NT2/D1 (cell line): Measurements from ENCODE around the gene DYNC1H1.

Source experiments
- DNase-seq: peaks from one replicate; pipeline ENCODE4 v3.0.0-alpha.2; 2011; ENCODE audit warnings: low read depth, low spot score
- H3K27me3 ChIP-seq: 2 replicates; pipeline ENCODE4 v1.6.0; 2011; ENCODE audit warnings: mild to moderate bottlenecking; ENCODE audit not compliant: insufficient read length, insufficient read depth
- H3K36me3 ChIP-seq: 2 replicates; pipeline ENCODE4 v1.6.1; 2011; ENCODE audit warnings: mild to moderate bottlenecking, low read length, mixed read lengths; ENCODE audit not compliant: insufficient read depth, insufficient read length
- H3K4me1 ChIP-seq: 2 replicates; pipeline ENCODE4 v1.5.1; 2011; ENCODE audit not compliant: insufficient read depth, insufficient read length
- H3K4me3 ChIP-seq: 2 replicates; pipeline ENCODE4 v1.5.1; 2011; ENCODE audit warnings: low read depth; ENCODE audit not compliant: insufficient read length
- H3K9ac ChIP-seq: 2 replicates; pipeline ENCODE4 v1.6.0; 2011; ENCODE audit warnings: low read depth; ENCODE audit not compliant: insufficient read length
- H3K9me3 ChIP-seq: 2 replicates; pipeline ENCODE4 v1.5.1; 2011; ENCODE audit warnings: mild to moderate bottlenecking, low read length; ENCODE audit not compliant: insufficient read depth
- SUZ12 ChIP-seq: IDR thresholded peaks from 2 replicates; pipeline ENCODE4 v1.6.1; 2011; ENCODE audit not compliant: insufficient read length, insufficient read depth; ENCODE audit errors: extremely low read depth
- YY1 ChIP-seq: IDR thresholded peaks from 2 replicates; pipeline ENCODE4 v1.6.1; 2011; ENCODE audit not compliant: insufficient read length, insufficient read depth
- ZNF274 ChIP-seq: IDR thresholded peaks from 2 replicates; pipeline ENCODE4 v1.6.1; 2011; ENCODE audit warnings: mild to moderate bottlenecking, low read depth, low read length

Gene DYNC1H1

GRCh38 chr14:101985957-101986356 is 21.6 kb downstream of the DYNC1H1 start:
- Histone ChIP-seq H3K4me1 (no peaks in the 10 kb centered on the region), H3K9me3 (no peaks in the 10 kb centered on the region), H3K27me3 (no peaks in the 10 kb centered on the region), H3K4me3 (no peak overlapping the region), H3K36me3 (peaks cover 81% of the 10 kb centered on the region), H3K9ac (no peak overlapping the region)
- TF ChIP-seq ZNF274 (no peak), SUZ12 (no peak), YY1 (no peak)
- no peak for DNase-seq

DNA sequence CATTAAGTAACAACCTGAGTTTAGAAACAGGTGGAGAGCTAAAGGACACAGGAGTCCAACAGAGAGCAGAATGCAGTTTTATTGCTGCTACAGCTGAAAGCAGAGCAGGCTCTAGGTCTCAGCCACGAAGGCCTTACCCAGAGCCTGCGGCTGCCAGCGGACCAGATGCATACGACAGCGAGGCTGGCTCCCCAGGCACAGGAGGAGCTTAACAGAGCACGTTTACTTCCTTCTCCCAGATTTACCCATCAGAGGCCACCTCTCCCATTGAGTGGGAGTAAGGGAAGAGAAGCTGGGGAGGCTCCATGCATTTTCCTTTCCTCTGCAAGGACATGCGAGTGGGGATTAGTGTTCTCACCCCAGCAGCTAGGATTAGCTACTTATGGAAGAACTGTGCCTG is 22.6 kb downstream of the DYNC1H1 start:
- Histone ChIP-seq H3K4me3 (no peak overlapping the region), H3K9me3 (no peaks in the 10 kb centered on the region), H3K27me3 (no peaks in the 10 kb centered on the region), H3K9ac (no peak overlapping the region), H3K4me1 (no peaks in the 10 kb centered on the region), H3K36me3 (peaks cover 80% of the 10 kb centered on the region)
- DNase-seq = no peak
- TF ChIP-seq ZNF274 = no peak
- TF ChIP-seq YY1 = no peak
- TF ChIP-seq SUZ12 = no peak

DNA sequence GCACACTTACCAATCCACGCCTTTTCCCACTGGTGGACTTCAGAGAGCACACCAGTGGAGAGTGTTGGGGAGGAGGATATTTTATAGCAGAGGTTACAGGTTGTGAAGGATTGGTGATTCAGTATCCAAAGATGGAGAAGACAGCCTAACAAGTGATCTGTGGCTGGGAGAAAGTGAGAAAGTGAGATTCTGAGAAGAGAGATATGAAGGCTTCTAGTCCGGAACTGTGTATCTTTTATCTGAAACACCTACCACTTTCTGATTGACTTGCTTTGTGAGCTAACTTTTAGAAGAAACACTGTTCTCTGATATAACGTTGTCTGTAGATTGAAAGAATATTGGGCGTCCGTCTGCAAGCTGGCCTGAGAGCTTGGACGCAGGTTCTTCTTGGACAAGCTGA is 24.0 kb downstream of the DYNC1H1 start:
- H3K36me3 ChIP-seq = peaks cover 83% of the 10 kb centered on the region
- no peaks in the 10 kb centered on the region for H3K27me3 ChIP-seq
- no peak overlapping the region for H3K9ac ChIP-seq

GRCh38 chr14:101991352-101991751 is 27.0 kb downstream of the DYNC1H1 start:
- no peaks in the 10 kb centered on the region for H3K27me3 ChIP-seq
- H3K9ac ChIP-seq = no peak overlapping the region
- no peaks in the 10 kb centered on the region for H3K4me1 ChIP-seq
- TF ChIP-seq YY1 (no peak), SUZ12 (no peak), ZNF274 (no peak)
- no peaks in the 10 kb centered on the region for H3K9me3 ChIP-seq
- H3K36me3 ChIP-seq = peaks cover 87% of the 10 kb centered on the region
- no peak for DNase-seq
- no peak overlapping the region for H3K4me3 ChIP-seq

More for the DNA sequence above, 24.0 kb downstream of the DYNC1H1 start:
- no peak for DNase-seq
- Histone ChIP-seq H3K9me3 (no peaks in the 10 kb centered on the region), H3K4me3 (no peak overlapping the region), H3K4me1 (no peaks in the 10 kb centered on the region)
- TF ChIP-seq ZNF274 (no peak), SUZ12 (no peak), YY1 (no peak)

- Histone ChIP-seq H3K36me3 (peaks cover 86% of the 10 kb centered on the region), H3K27me3 (no peaks in the 10 kb centered on the region), H3K4me1 (no peaks in the 10 kb centered on the region), H3K9ac (no peak overlapping the region), H3K4me3 (no peak overlapping the region), H3K9me3 (no peaks in the 10 kb centered on the region)
- DNase-seq = no peak
- TF ChIP-seq YY1 (no peak), ZNF274 (no peak), SUZ12 (no peak)
Measured at GRCh38 chr14:101992708-101993107, 28.3 kb downstream of the DYNC1H1 start.

DNA sequence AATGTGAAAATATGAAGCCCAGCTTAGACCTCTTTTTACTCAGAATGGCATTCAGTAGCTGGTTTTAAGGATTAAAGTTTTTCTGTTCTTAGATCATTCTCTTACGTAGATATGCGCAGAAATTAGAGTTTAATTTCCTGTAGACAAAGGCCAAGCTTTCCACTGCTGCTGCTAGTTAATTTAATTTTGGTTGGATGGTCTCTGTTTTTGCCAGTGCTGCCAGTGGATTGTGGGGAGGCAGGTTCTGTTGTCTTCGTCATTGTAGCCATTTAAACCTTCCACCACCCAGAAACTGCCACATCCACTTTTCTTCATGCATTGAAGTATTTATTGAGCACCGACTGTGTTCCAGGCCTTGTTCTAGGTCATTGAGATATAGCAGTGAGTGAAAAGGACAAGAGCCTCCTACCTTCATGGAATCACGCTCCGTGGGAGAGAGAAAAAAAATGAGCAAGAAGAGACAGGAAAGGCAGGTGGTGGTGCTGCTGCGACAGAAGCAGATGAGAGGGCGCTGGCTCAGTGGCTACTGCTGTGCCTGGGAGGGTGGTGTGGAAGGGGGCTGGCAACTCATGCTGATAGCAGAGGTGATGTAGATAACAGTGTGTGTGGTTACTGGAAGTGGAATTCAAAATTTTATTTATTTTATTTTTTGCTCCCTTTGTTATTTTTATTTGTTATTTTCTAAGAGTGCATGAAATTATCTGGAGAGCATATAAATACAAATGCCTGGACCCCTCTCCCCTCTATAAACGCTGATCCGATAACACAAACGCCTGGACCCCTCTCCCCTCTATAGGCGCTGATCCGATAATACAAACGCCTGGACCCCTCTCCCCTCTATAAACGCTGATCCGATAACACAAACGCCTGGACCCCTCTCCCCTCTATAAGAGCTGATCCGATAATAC is 33.3 kb downstream of the DYNC1H1 start:
- no peak for DNase-seq
- H3K36me3 ChIP-seq = peaks cover 78% of the 10 kb centered on the region
- H3K4me3 ChIP-seq = no peak overlapping the region
- H3K9ac ChIP-seq = no peak overlapping the region
- TF ChIP-seq ZNF274 = no peak
- no peak for TF ChIP-seq SUZ12
- no peak for TF ChIP-seq YY1
- H3K9me3 ChIP-seq = no peaks in the 10 kb centered on the region
- no peaks in the 10 kb centered on the region for H3K27me3 ChIP-seq
- no peaks in the 10 kb centered on the region for H3K4me1 ChIP-seq

- no peaks in the 10 kb centered on the region for H3K27me3 ChIP-seq
- TF ChIP-seq YY1 (no peak), ZNF274 (no peak), SUZ12 (no peak)
- no peak overlapping the region for H3K9ac ChIP-seq
- peaks cover 80% of the 10 kb centered on the region for H3K36me3 ChIP-seq
- DNase-seq = no peak
- no peaks in the 10 kb centered on the region for H3K9me3 ChIP-seq
- H3K4me3 ChIP-seq = no peak overlapping the region
- H3K4me1 ChIP-seq = no peaks in the 10 kb centered on the region
Measured at GRCh38 chr14:102000902-102001301, 36.5 kb downstream of the DYNC1H1 start.
